Dermis microvascular lymphatic vessel endothelial cell (primary cell): ENCODE results near the gene DIRAS1. TPM values are rescaled to one million over a fixed set of nuclear protein-coding genes. Genes with fewer than 3 reads are reported as not detected.
A peak's percentile ranks its signal among the peaks of the same experiment; 100 is the strongest.
"Not testable (repeated sequence)": the region's sequence is repeated elsewhere in the genome, so short reads cannot be mapped to it uniquely, and the experiment has no call there.

ENCODE experiments used
- DNase-seq, 2 donors: peaks; one replicate each; pipeline versions ENCODE4 v3.0.0 to v3.0.0-alpha.2; 2010; ENCODE audit warnings: low read depth in 2 of 2
- total RNA-seq: library from RNA; depleted of rRNA; stranded (reverse); fragments of >200 nt; gene quantifications from 2 replicates; pipeline ENCODE4 v1.2.1, GENCODE V29; 2014

The DIRAS1 gene
- total RNA-seq, 1 donor from 2014 or later: 0.13 TPM

DNA sequence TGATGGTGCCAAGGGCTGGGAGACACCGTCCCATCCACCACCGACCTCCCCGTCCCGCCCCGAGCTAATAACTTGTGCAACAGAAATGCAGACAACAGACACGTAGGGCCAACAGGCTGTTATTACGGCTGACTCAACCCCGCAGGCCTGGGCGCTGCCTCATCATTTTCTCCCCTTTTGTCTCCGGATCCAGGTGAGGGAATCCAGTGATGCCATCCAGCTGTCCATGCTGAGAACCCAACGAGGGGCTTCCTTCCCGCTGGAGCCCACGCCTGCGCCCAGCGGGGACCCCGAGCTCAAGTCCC, 6.4 kb upstream of the DIRAS1 start:
- no peak for DNase-seq

DNA sequence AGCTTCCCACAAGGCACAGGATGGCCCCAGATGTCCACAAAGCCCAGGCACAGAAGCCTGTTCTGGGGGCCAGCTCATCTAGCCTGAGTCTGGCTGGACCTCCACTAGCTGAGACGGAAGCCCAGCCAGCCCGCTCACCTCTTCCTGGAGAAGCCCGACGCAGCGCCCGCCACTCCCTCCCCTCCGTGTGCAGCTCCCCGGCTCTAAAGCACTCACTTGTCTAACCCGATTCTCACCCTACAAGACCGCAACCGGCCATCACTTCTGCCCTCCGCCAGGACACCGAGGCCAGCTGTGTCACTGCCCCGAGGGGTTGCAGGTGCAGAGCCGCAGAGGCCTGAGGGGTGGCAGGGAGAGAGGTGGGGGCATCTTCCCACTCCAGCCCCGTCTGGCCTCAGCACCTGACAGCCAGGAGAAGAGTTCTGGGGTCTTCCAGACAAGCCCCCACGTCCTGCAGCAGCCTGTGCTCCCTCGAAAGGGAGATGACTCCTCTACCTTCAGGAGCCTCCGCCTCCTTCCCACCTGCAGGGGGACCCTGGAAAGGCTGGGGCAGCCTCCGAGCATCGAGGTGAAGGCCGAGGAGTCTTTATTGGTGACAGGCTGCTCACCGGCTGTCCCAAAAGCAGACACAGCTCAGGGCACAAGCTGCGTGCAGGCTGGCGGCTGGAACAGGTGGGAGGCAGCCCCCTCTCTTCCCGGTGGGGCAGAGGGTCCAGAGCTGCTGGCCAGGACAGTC, 5.9 kb upstream of the DIRAS1 start:
- DNase-seq: no peak

DNA sequence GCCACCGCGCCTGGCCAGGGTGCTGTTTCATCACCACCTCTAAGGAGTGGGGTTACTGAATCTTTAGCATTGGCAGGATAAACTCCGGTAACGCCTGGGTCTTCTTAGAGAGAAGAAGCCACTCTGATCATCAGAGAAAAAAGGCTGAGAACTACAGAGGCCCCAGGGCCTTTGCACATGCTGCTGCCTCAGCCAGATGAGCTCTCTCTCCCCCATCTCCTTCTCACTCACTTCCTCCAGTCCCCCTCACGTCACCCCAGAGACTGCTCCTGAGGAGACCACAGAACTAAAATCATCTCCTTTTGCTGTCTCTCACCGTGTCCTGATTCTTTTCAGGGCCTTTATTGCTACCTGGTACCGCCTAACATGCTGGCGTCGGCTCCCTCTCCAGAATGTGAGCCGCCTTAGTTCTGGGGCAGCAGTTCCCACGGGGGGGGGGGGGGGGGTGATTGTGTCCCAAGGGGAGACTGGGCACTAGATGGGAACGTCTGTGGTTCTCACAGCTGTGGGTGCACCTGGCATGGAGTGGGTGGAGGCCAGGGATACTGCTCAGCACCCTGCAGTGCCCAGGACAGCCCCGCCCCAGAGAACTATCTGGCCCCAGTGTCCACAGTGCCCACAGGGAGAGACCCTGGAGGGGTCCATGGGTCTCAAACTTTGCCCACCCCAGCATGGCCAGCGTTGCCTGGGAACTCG, 5.1 kb upstream of the DIRAS1 start:
- no peak for DNase-seq

DNA sequence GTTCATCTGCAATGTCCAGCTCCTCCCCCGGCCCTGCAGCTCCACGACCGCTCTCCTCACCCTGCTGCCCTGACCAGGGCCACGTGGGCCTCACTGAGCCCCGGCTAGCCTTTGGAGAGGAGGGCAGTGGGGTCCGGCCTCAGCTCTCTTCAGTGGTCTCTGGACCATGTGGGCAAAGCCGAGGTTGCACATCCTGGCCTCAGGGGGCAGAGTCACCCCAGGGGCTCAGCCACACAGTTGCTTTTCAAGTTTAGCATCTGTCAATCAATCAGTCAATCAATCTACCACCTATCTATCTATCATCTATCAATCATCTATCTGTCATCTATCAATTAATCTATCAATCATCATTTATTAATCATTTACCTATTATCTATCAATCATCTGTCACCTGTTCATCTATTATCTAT, 3.0 kb upstream of the DIRAS1 start:
- no peak for DNase-seq

DNA sequence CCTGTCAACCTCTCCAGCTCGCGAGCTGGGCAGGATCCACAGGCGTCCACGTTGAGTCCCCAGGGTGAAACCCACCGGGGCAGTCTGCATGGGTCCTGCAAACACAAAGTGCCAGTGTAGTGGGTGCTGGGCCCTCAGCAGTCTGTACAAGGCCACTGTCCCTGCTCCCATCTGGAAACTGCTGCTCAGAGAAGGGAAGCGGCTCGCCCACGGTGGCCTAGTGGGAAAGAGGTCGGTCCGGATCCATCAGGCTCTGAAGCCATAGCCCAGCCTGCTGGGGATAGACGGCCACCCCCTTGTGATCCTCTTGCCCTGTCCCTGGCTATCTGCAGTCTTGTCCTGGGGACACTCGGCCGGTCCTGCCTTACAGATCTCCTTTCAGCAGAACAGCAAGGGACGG, 2.6 kb upstream of the DIRAS1 start:
- no peak for DNase-seq

DNA sequence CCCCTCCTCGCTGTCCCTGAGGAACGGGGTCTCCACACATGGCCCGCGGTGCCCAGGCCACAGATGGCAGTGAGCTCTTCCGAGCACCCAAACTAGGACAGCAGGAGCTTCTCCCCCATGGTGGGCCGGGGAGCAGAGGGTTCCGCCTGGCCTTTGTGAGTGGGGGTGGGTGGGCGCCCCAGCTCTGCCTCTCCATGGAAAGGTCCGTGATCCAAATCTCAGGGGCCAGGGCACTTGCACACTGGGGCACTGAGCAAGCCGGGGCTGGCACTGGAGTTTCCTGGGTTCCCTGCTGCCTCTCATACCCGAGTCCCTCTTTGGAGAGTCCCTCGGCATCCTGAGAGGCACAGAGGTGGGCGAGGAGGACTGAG, 2.2 kb upstream of the DIRAS1 start:
- DNase-seq: no peak

DNA sequence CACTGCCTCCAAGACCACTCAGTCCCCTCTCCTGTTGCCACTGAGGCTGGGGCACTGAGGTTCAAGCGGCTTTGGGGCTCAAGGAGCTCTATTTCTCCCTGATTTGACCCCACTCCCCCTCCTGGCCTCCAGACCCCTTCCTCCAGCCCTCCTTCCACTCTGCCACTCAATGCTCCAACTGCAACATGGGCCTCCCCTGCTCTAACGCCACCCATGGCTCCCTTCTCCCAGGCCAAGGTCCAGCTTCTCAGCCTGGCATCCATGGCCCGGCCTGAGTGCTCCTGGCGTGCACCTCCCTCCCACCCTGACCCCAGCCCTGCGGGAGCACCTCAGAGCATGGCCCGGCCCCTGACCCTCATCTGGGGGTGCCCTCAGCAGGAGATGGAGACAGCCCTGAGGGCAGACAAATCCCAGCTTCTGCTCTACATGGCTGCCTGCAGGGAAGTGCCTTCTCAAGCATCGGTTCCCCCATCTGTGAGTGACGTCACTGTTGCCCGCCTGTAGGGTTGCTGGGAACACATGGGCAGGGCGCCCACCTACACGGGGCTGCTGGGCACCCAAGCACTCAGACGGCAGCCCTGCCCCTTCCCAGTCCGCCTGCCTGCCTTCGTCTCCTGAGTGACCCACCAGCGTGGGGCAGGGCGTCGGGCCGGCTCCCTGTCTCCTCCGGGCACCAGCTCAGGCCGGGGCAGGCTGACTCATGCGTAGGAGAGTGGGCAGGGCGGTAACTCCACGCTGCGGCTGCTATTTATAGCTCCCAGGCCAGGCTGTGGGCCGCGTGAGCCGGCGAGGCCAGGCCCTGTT, 1.6 kb upstream of the DIRAS1 start:
- DNase-seq: peak in 1 of 2 donors; percentile 55

DNA sequence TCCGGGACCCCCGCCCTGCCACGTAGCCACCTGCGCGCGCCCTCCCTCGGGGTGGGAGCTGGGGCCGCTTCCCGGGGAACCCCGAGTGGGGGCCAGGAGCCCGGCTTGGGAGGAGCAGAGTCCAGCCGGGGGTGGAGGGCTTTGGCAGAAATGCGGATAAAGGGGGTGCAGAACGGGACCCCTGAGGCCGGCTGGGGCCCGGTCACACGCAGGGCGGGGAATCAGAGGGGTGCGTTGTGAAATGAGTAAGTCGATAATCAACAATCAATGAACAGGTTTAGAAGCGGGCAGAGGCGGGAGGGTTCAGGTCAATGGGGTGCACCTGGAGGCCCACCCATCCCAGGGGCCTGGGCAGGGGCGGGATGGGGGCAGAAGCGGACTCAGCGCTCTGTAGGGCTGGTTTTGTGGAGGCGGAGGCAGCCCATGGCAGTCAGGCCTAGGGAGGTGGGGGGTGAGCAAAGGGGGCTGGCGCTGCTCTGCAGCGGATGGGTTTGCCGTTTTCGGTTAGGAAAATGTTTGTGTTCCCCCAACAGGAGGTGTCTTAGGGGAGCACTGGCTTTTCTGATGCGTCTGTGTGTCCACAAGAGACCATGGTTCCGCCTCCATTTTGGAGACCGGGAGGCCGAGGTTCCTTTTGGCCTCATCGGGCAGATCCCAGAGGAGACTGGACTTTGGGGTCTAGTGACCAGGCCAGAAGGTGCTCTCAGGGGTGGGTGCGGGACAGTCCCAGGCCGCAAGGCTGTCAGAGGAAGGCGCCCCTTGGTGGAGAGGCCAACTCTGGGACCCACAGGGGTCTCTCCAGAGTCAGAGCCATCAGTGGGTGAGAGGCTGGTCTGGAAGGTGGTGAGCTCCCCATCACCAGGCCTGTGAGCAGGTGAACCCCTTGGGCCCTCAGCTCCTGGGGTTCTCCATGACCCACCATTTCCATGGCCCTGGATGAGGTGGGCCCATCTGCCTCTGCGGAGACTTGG, 683 bp upstream of the DIRAS1 start:
- DNase-seq: no peak

DNA sequence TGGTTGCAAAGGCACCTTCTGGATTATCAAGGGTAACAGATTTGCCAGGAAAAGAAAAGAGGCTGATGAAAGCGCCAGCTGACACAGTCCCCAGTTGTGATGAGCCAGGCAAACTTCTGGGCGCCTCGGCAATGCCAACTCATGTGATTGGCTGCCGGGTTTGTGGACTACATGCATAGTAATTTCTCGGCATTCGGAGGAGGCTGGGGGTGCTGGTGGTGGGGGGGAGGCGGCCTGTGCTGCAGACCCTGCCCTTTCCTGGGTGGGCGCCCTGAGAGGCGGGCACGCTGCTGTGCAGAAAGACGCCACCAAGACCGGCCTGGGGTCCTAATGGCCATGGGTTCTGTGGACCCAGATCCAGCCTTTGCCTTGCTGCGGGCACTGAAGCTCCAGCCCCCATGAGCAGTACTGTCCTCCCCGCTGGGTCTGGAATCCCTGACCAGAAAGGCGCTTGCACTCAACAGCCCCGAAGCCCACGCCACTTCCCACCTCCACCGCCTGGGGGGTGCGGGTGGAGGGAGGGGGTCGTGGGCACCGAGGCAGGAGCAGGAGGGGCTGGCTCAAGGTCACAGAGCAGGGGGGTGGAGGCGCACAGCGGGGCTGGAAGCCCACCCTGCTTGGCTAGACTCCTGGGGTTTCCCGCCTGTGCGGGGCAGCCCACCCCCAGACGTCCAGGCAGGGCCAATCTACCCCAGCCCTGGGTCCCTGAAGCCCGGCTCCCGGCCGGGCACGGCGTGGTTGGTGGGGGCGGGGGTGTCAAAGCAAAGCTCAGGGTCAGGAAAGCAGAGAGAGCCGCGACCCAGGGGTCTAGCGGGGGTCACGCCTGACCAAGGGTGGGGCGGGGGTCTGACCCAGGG, 1.0 kb downstream of the DIRAS1 start:
- DNase-seq: no peak

DNA sequence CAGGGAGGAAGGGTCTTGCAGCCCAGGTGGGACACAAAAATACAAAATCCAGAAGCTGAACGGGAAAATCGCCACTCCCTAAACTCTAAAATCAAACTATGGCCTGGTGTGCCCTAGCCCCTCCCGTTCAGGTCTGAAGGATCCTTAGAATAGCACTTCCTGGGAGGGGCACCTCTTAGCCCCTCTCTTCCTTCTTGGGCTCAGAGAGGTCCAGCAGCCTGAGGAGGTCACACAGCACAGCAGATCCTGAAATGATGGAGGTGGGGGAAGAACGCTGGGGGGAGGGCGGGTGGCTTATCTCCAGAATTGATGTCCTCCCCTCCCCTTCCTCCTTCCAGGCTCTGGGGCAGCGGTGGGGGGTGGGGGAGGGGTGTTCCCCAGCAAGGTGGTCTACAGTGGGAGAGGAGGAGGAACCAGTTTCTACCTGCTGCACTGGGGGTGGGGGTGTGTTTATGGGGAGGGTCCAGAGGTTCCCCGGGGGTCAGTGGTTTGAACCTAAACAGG, 1.9 kb downstream of the DIRAS1 start:
- no peak for DNase-seq

DNA sequence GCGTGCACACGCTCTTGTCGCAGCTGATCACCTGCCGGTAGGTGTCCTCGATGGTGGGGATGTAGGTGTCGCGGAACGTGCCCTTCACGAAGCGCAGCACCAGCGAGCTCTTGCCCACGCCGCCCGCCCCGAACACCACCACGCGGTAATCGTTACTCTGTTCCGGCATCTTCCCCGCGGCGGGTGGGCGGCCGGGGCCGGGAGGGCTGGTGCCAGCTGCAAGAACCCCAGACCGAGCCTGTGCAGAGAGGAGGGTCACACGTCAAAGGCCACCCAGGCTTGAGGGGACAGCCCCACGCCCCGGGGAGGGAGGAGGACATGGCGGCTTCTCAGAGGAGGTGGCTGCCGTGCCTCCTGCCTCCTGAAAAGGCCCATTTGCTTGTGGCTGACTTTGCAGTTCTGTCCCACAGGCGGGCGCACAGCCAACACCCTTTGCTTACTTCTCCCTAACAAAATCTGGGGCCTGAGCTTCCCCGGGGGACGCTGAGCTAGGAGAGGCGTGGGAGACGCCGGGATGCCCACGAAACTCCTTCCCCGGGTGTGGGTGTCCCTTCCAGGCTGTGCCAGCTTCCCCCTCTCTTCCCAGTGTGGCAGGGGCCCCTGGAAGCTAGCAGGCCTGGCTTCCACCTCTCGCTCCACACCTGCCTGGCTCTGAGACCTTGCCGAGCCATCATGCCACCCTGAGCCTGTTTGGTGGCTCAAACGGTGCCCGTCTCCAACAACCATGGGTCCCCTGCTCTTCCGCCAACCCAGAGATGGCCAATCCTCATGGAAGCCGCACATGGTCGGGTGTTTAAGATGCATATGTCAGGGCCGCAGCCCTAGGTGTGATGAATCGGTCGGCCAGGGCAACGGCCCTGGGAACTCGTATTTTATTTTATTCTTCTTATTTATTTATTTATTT, 3.3 kb downstream of the DIRAS1 start:
- no peak for DNase-seq

DNA sequence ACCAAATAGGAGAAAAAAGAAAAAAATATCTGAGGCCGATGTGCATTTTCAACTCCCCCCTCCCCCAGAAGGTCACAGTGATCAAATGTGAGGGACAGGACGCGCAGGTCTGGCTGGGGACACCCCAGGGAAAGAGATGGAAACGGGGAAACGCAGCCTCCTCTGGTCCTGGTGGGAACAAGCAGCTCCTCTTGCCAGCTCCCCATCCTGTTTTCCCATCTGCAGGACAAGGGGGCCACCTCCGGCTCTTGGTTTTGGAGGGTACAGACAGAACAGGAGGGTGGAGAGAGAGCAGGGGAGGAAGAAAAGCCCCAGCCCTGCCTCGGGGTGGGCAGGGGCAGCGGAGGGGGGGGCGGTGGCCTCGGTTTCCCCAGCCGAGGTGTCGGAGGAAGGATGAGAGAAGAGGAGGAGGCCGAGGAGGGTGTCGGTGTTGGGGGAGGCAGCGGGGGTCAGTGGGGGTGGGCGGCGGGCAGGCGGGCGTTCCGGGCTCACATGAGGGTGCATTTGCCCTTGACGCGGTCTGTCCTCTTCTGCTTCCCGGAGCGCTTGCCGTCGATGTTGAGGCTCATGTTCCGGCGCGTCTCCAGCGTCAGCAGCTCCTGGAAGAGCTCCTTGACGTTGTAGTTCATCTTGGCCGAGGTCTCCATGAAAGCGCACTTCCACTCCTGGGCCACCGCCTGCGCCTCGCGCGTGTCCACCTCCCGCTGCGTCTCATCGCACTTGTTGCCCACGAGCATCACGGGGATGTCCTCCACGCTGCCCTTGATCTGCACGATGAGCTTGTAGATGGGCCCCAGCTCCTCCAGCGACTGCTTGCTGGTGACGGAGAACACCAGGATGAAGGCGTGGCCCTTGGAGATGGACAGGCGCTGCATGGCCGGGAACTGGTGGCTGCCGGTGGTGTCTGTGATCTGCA, 4.2 kb downstream of the DIRAS1 start:
- DNase-seq: no peak

DNA sequence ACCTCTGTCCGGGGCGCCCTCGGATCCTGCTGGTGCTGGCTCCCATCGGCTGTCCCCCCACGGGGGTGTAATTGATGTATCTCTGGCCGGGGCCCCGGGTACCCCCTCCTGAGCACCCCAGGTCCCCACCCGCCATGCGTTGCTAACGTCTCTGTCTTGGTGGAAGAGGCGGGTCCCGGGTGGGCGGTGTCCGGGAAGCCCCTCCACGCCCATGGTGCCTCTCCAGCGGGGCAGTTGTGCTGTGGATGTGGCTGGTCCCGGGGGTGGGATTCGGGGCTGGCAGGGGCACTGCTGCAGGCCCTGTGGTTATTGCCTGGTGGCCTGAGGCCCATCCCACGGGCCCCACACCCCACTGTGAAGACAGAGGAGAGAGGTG, 4.9 kb downstream of the DIRAS1 start:
- DNase-seq: no peak

DNA sequence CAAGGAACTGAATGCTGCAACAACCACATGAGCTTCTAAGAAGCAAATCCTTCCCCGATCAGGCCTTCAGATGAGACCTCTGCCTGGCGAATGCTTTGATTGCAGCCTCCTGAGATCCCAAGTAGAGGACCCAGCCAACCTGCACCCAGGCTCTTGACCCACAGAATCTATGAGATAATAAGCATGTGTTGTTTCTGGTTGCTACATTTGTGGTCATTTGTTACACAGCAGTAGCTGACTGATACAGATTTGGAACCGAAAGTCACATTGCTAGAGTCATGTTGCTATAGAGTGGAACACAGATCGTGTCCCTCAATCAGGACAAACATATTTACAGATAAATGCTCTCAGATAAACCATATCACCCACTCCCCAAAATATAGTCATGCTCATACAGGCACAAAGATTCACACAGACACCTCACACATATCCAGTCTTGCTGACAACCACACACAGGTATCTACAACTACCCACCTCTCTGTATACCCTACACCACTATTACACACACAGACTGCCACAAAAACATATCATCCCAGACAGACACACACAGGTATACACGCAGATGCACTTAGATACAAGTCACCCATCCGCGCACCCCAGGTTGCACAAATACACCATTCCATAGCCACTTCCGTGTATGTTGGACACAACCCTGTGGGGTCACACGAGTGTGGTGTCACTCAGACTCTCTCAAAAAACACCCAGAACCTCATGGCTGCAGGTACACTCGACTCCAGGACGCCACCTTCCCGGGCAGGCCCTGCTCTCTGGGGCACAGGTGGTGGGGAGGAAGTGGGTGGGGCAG, 5.5 kb downstream of the DIRAS1 start:
- DNase-seq: no peak

DNA sequence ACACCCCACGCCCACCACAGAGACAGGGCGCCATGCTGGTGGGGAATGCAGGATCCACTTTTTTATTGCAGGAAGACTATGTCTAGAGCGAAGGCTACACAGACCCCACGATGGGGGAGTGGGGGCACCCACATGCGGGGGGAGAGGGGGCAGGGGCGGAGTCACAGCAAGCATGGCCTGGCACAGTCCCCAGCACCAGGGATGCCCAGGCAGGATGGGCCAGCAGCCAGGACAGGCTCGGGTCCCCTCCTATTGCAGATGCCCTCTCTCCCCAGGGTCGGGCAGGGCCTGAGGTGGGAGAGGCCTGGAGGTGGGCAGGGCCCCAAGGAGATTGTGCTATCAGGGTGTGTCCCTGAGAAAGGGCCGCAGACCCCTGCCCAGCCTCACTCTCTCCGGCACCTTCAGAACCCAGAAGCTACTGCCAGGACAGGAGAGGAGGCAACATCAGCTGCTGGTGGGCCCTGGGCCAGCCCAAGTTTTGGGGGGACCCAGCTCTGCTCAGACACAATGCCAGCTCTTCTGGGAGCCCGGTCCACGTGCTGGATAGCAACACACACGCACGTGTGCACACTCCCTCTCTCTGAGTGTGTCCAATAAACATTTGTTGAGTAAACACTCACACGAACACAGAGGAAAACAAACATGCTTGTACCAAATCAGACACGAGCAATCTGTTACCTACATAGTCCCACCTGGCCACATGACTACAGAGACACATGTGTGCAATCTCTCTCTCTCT, 6.5 kb downstream of the DIRAS1 start:
- DNase-seq: no peak

DNA sequence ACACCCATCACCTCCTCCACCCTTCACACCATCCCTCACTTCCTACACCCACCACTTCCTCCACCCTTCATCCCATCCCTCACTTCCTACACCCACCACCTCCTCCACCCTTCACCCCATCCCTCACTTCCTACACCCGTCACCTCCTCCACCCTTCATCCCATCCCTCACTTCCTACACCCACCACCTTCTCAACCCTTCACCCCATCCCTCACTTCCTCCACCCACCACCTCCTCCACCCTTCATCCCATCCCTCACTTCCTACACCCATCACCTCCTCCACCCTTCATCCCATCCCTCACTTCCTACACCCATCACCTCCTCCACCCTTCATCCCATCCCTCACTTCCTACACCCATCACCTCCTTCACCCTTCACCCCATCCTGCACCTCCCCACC, 7.1 kb downstream of the DIRAS1 start:
- not testable (repeated sequence) for DNase-seq

DNA sequence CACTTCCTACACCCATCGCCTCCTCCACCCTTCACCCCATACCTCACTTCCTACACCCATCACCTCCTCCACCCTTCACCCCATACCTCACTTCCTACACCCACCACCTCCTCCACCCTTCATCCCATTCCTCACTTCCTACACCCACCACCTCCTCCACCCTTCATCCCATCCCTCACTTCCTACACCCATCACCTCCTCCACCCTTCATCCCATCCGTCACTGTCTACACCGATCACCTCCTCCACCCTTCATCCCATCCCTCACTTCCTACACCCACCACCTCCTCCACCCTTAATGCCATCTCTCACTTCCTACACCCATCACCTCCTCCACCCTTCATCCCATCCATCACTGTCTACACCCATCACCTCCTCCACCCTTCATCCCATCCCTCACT, 8.0 kb downstream of the DIRAS1 start:
- DNase-seq: not testable (repeated sequence)
